Dedifferentiated amniotic fluid mesenchymal stem cell (primary cell): ENCODE results near the gene GIMAP4.
"Not testable (repeated sequence)": the region's sequence is repeated elsewhere in the genome, so short reads cannot be mapped to it uniquely, and the experiment has no call there.

Source experiments
- DNase-seq: peaks from one replicate; pipeline ENCODE4 v3.0.0-alpha.2; 2016; ENCODE audit errors: extremely low spot score

GIMAP4 gene

DNA sequence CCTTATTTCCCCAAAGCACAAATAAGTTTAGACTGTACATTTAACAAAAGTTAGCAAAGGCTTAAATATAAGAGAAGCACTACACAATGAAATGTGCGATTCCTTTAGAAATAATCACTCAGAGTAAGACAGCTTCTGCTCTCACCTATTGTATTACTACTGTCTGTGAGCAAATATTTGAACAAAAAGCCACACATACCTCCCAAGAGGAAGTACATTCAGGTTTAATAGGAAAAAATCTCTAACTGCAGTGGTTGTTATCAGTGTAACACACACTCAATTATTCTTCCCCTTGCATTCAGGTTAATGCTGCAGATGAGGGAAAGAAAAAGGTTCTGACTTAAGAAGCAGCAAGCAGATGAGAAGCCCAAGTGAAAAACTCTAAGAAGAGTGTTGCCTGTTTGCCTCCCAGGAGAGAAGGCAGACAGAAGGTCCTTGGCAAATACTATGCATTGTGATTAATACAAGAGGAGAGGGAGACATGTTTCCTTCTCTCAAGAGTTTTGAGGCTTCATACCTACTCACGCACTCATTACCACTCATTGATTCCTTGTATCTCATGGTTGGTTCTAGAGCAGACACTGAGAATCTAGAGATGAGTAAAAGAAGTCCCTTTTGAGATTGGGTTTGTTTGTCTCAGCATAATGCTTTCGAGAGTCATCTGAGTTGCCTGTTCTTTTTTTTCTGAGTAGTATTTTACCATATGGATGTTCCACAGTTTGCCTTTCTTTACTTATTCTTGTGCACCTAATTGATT, 13.6 kb downstream of the GIMAP4 start:
- DNase-seq = no peak

DNA sequence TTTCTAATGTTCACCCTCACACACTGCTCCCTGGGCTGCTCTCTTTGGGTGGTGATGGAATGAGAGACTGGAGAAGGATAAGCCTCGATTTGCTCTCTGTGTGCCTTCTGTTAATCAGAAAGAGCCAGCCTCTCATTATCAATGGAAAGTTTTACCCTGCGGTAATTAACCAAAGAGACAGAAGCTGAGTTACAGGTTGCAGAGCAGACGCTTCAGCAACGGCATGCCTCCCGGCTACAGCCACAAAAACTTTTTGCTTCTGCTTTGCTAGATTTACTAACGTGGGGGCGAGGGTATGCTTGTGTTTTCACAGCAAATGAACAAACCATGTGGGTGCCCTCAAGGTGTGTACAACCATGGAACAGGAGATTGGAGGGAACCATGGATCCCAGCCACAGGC, 18.0 kb downstream of the GIMAP4 start:
- DNase-seq = no peak

DNA sequence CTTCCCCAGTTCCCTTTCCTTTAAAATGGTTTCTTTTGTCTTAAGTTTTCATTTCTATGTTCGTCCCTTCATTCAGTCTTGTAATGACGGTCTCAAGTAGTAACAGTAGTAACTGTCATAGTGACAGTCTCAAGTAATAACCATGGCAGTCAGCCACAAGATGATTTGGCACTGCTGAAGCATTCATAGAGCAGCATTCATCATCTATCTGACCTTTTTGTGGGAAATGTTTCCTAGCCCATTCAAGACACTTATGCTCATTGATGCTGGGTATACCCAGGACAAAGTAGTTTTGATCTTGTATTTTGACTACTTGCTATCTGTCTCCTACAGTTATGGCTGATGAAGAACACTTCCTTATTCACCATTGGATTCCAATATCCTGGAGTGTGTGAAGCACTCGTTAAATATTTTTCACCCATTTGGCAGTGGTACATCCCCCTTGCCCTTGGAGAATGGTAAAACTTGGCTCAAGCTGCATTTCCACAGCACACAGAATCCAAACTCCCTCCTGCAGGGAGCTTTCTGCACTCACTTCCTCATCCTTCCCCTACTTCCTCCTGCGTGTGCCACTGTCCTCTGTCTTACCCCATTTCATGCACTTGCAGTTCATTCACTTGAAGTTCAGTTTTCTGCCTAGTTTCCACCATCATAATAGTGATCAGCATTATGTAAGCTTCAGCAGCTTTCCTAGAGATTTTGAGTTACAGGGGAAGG, 19.0 kb downstream of the GIMAP4 start:
- no peak for DNase-seq

DNA sequence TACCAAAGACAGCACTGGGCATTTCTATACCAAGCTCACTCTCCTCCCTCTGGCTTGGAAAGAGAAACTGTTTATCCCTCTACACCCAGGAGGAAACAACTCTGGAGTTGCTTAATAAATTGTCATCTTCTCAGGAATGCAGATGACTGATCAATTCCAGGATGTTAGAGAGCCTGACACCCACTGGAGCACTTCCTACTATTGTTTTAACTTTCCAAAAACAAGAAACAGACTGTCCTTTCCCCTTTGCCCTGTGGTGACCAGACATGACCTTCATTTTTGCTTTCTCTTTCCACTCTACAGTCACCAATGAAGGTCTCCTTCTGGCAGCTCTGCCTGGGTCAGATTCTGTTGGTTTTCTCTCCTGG, 19.6 kb downstream of the GIMAP4 start:
- DNase-seq = no peak

DNA sequence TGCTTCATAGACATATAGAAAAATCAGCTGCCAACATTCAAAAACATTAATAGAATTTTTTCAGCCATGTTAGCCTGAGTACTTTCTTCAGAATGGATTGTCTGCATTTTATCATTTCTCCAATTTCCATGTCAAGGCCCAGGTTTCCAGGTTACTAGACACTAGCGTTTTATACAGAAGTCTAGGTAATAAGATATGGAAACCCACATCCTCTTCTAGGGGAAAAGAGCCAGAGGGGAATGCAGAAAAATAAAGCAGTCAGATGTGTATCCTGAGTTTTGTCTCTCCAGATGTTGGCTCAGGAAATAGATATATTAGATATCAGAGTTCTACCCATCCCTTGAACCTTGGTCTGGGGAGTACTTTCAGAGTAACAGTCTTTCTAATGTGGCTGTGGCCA, 20.4 kb downstream of the GIMAP4 start:
- DNase-seq = no peak

DNA sequence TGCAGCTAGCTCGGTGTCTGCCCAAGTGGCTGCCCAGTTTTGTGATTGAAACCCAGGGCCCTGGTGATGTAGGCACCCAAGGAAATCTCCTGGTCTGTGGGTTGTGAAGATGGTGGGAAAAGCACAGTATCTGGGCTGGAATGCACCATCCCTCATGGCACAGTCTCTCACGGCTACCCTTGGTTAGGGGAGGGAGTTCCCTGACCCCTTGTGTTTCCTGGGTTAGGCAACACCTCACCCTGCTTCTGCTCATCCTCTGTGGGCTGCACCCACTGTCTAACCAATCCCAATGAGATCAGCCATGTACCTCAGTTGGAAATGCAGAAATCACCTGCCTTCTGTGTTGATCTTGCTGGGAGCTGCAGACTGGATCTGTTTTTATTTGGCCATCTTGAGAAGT, 27.6 kb downstream of the GIMAP4 start:
- no peak for DNase-seq

DNA sequence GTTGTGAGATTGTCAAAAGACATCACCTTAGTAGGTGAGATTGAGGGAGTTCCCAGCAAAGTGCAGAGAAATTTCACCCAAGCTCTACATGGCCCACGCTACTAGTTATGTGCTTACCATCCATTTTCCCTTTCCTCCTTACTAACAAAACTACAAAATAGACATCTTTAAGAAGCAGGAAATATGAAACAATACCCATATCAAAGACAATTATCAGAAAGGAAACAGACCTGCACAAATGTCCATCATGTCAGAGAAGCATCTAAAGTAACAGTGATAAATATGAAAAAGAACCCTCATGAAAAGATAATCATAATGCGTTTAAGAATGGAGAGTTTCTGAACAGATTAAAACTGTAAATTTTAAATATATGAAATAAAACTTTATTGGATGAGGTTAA, 28.2 kb downstream of the GIMAP4 start:
- no peak for DNase-seq

DNA sequence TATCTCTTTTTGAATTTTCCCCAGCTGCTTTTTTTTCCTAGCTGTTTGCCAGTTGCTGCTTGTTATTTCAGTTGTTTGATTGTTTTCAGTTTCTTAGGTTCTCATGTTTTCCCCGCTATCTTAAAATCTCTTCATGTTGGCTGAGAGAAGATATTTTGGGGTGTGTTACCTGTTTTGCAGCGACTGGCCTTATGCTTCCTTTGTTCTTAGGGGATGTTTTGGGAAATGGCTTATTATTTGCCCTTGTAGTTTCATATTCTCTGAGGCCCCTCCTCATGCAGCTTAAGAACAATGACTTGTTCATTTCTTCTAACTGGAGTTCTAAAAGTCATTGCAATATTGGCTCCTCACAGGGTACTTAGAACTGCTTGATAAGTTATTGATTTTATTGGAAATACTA, 36.4 kb downstream of the GIMAP4 start:
- not testable (repeated sequence) for DNase-seq

DNA sequence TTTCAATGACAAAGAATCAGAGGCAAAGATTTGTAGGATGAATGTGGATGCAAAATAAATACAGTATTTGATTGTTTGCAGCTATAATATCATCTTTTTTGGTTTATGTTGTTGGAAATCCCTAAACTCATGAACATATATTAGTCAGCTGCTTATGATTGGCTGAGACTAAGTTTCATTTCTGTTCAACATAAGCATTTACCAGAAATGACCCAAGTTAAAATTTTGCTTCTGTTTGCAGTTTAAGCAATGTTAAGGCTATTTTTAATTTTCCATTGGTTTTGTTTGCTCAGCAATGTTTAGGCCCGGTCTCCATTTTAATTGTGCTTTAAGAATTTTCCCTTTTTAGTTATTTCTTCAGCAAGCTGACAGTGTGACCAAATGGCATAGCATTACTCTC, 43.0 kb downstream of the GIMAP4 start:
- no peak for DNase-seq

DNA sequence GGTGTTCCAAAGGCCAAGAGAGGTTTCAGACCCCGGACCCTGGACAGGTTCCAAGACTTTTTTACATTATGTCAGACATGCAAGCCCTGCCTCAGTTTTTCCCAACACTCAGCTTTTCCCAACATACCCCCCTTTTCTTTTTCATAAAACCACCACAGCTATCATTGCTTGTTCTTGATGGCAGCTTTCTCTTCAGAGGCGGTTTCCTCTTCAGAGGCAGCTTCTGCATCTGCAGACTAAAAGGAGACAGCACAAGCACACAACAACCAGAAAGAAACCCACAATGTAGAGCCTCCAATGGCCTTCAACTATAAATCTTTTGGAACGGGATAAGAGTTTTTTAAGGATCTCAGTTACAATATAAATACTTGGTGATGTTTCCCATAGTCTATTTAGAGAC, 45.7 kb downstream of the GIMAP4 start:
- DNase-seq = no peak

DNA sequence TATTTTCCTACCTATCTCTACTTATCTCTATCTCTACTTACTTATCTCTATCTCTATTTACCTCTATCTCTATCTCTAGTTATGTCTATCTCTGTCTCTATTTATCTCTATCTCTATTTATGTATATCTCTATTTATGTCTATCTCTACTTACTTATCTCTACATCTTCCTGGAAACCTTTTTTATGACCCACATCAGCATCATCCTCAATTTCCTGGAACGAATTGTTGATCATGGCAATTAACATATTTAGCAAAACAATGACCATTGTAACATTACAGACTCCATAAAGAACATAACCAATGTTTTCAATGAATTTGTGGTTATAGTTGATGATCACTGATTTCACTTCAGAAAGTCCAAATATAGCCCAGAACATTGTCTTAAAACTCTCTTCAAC, 46.7 kb downstream of the GIMAP4 start:
- DNase-seq = no peak

DNA sequence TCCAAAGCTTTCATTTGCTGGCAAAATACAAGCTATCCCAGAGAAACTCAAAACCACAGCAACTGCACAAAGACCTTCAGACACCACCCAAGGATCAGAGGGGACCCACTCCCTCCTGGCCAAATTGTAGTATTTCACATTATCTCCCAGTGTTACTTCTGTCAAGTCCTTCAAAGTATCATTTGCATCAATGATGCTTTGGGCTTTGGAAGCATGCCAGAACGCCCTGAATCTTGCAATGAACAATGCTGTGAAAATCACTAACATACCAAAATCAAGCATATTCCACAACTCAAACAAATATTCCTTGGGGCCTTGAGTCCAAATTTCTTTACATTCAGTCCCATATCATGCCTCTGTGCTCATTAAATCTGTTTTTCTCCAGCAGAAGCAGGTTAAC, 47.2 kb downstream of the GIMAP4 start:
- DNase-seq = not testable (repeated sequence)

DNA sequence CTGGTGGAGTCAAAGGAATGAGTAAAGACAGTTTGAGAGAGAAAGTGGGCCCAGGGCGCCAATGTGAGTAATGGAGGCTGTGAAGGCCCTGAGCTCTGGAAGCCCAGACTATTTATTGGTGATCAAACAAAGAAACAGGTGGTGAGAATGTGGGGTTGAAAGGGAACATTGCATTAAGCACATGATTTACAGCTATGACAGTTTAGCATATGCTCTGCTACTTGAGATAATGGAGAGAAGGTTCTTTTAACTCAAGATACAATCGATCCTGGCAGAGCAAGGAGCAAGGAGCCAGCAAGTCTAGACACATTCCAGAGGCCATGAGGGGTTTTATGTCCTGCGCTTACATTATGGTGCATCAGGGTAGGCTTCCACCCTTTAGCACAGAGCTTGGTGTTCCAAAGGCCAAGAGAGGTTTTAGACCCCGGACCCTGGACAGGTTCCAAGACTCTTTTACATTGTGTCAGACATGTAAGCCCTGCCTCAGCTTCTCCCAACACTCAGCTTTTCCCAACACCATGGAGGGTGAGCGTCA, 48.1 kb downstream of the GIMAP4 start:
- not testable (repeated sequence) for DNase-seq

DNA sequence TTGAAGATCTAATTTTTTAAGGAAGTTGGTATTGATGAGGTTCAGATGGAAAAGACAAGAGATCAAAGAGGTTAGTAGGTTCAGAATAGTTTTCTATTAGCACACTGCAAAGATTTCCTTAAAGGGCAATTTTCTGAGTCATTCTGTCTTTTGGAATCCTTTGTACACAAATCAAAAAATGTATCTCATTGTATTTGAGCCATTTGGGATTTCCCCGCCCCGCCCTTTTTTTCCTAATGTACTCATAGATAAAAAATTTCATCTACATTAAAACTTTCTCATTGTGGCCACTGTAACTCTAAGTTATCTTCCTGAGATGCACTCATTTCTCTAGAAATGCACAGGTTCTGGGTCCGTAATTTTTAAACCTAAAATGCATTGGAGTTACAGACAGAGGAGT, 52.9 kb downstream of the GIMAP4 start:
- no peak for DNase-seq

DNA sequence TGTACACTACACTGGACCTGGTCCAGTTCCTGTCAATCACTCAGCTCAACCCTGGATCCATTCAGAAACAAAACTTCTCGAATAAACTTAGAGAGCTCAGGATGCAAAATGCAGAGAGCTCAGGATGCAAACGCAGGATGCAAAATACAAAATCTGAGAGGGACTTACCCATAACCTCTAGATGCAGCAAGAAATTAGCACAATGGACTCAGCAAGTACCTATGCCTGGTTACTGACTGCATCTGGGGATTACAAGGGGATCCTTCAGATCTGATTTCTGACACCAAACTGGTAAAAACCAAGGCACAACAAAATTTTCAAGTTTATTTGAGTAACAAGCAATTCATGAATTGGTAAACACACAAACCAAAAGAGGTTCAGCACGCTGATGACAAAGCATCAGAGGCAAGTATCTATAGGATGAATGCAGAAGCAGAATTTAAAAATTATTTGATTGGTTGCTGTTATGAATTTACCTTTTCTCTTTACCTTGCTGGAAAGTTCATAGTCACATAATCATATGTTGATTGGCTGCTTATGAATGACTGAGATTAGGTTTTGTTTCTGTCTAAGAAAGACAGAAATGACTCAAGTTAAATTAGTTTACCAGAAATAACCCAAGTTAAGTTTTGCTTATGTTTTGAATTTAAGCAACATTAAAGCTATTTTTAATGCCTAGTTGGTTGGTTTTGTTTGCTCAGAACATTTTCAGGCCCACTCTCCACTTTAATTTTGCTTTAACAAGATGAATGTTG, 53.6 kb downstream of the GIMAP4 start:
- DNase-seq = no peak

DNA sequence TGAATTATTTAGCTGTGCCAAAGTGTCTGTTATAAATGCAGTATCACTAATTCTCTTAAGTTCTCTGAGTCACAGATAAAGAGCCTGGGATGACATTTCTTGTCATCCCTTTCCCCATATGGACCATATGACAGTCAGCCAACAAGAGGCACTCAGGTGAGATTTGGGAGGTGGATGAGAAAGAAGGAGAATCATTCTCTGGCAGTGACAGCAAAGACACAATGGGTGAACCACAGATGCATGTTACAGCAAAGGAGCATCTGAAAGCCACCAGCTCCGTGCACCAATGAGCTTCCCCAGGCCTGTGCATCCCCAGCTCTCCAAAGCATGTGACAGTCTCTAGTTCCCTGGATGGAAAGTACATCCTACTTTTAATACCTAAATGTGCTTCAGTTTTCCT, 54.2 kb downstream of the GIMAP4 start:
- no peak for DNase-seq
